Muscle of back (tissue), 11 donors: ENCODE measurements around the gene CHRM1. TPM values are rescaled to one million over a fixed set of nuclear protein-coding genes. Genes with fewer than 3 reads are reported as not detected.
A peak's percentile ranks its signal among the peaks of the same experiment; 100 is the strongest.
"Not testable (repeated sequence)": the region's sequence is repeated elsewhere in the genome, so short reads cannot be mapped to it uniquely, and the experiment has no call there.

ENCODE experiments used
- DNase-seq, 3 donors: peaks; one replicate each; pipeline versions ENCODE4 v3.0.0 to v3.0.0-alpha.2; 2013
- polyA plus RNA-seq, 10 donors: library from polyadenylated mRNA; unstranded; fragments of 120-200 nt; gene quantifications; one replicate each; pipeline ENCODE4 v1.2.1, GENCODE V29; 2013; ENCODE audit not compliant: insufficient read length in 10 of 10

The CHRM1 gene
- polyA plus RNA-seq, 10 donors = 0.05 to 0.49 (median 0.24) TPM; not detected in 6

- peak in 1 of 3 donors; percentile 57 for DNase-seq
Measured at GRCh38 chr11:62879235-62879978, 41.8 kb downstream of the CHRM1 start.

DNA sequence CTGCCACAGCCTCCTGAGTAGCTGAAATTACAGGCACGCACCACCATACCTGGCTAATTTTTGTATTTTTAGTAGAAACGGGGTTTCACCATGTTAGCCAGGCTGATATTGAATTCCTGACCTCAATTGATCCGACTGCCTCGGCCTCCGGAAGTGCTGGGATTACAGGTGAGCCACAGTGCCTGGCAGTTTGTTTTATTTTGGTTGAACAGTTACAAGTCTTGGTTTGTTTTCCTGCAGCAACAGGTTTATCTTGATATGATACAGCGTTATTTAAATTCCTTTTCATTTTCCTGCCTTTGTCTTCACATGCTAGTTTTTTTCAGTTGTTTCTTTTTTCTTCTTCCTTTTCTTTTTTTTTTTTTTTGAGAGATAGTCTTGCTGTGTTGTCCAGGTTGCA is 44.5 kb downstream of the CHRM1 start:
- no peak for DNase-seq

GRCh38 chr11:62875698-62876478 is 45.3 kb downstream of the CHRM1 start:
- DNase-seq = no peak

DNA sequence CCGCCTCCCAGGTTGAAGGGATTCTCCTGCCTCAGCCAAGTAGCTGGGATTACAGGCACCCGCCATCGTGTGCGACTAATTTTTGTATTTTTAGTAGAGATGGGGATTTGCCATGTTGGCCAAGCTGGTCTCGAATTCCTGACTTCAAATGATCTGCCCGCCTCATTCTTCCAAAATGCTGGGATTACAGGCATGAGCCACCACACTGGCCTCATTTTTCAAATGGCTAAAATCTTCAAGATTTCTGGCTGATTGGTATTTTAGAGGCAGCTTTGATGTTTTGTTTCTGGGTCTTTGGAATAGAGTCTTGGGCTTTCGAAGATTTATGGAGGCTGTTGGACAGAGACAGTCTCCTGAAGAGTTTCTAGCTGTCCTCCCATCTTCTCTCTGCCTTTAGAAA is 46.3 kb downstream of the CHRM1 start:
- no peak for DNase-seq

DNA sequence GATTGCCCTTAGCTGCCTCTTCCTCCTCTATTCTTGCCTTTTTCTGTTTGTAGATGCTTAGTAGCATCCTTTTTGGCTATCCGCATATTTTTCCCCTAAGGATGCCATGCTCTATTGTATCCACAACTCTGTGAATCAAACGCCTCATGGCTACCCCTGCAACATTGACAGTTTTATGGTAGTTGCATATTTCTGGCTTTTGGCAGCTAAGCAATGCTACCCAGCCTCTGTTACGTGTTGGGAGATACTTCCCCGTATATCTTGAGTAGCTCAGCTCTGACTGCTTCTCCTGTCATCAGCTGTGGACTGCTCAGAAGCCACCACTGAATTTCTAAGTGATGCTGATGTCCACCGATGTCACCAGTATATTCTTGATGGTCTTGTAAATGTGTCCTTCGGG is 55.5 kb downstream of the CHRM1 start:
- no peak for DNase-seq

DNA sequence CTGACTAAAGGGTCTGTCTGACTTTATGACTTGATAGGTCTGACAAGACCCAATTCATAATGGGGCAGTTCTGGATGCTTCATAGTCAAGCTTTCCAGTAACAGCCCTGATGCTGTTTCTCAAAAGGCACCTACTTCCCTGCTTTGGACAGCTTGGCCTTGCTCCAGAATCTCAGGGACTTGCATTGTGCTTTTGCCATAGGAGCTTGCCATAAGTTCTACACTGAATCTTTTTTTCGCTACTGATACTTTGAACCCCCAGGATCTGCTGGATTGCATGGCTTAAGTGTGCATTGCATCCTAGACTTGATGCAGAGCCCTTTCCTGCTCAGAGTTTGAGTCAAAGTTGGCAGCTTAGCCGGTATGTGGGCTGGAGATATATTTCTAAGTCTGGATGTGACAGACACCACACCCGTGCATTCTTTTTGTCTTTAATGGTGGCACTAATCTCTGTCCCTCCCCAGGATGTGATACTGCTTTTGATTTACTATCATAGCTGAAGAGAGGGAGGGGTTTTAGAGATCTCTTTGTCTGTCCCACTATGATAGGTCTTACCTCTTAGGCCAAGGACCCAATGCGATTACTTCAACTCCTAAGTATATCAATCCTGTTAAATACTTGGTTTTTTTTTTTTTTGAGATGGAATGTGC is 57.4 kb downstream of the CHRM1 start:
- DNase-seq = no peak

DNA sequence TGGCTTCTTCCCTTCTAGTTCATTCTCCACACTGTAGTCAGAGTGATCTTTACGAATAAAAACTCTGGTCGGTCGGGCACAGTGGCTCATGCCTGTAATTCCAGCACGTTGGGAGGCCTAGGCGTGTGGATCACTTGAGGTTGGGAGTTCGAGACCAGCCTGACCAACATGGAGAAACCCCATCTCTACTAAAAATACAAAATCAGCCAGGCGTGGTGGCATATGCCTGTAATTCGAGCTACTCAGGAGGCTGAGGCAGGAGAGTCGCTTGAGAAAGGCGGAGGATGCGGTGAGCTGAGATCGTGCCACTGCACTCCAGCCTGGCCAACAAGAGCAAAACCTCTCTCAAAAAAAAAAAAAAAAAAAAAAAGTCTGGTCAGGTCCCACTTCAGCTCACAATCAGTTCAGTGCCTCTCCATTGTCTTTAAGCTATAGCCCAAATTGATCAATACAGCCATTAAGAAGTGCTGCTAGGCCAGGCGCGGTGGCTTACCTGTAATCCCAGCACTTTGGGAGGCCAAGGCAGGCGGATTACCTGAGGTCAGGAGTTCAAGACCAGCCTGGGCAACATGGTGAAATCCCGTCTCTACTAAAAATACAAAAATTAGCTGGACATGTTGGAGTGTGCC is 59.5 kb downstream of the CHRM1 start:
- not testable (repeated sequence) for DNase-seq

DNA sequence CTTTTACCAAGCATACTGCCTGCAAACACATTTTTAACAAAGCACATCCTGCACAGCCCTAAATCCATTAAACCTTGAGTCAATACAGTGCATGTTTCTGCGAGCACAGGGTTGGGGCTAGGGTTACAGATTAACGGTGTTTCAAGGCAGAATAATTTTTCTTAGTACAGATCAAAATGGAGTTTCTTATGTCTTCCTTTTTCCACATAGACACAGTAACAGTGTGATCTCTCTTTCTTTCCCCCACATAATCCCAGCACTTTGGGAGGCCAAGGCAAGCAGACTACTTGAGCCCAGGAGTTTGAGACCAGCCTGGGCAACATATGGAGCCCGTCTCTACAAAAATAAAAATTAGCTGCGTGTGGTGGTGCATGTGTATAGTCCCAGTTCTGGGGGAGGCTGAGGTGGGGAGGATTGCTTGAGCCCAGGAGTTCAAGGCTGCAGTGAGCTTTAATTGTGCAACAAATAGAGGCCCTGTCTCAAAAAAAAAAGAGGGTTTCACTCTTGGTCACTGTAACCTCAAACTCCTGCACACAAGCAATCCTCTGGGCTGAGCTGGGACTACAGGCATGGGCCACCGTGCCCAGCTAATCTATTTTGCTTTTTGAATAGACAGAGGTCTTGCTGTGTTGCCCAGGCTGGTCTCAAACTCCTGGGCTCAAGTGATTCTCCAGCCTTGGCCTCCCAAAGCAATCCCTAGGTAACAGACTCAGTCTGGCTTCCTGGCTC is 60.2 kb downstream of the CHRM1 start:
- no peak for DNase-seq

- not testable (repeated sequence) for DNase-seq
Measured at GRCh38 chr11:62859281-62859703, 61.9 kb downstream of the CHRM1 start.

Other genes with a start within 250 kb of the CHRM1 start
- gene UQCC3, start 249.7 kb downstream of the CHRM1 start, polyA plus RNA-seq = 1 to 10 TPM; 4.5 to 8.3 (median 5.7) TPM
- 1 to 10 TPM; 3.0 to 8.4 (median 6.6) TPM for gene LBHD1, start 249.1 kb downstream of the CHRM1 start, polyA plus RNA-seq
- 100 to 1,000 TPM in 9 of 10 donors, 10 to 100 TPM in 1; 96.1 to 155 (median 130) TPM for gene UBXN1, start 242.3 kb downstream of the CHRM1 start, polyA plus RNA-seq
- gene LRRN4CL, start 231.8 kb downstream of the CHRM1 start, polyA plus RNA-seq = 10 to 100 TPM; 12.8 to 31.1 (median 20.4) TPM
- 10 to 100 TPM; 15.1 to 24.5 (median 22.0) TPM for gene BSCL2, start 213.9 kb downstream of the CHRM1 start, polyA plus RNA-seq
- gene GNG3, start 213.7 kb downstream of the CHRM1 start, polyA plus RNA-seq = 1 to 10 TPM in 2 of 10 donors, under 1 TPM in 5, not detected in 3; 0.35 to 1.5 (median 0.66) TPM
- gene HNRNPUL2, start 193.9 kb downstream of the CHRM1 start, polyA plus RNA-seq = 10 to 100 TPM; 40.7 to 61.0 (median 47.6) TPM
- gene TTC9C, start 192.9 kb downstream of the CHRM1 start, polyA plus RNA-seq = 10 to 100 TPM; 22.8 to 32.2 (median 30.1) TPM
- 1 to 10 TPM; 3.2 to 5.1 (median 3.9) TPM for gene ZBTB3, start 167.2 kb downstream of the CHRM1 start, polyA plus RNA-seq
- gene POLR2G, start 159.8 kb downstream of the CHRM1 start, polyA plus RNA-seq = 100 to 1,000 TPM in 1 of 10 donors, 10 to 100 TPM in 9; 81.9 to 102 (median 89.2) TPM
- gene TAF6L, start 150.0 kb downstream of the CHRM1 start, polyA plus RNA-seq = 10 to 100 TPM; 11.5 to 16.6 (median 14.2) TPM
- 10 to 100 TPM; 24.7 to 29.1 (median 27.6) TPM for gene TMEM179B, start 134.0 kb downstream of the CHRM1 start, polyA plus RNA-seq
- 10 to 100 TPM; 10.6 to 17.0 (median 15.2) TPM for gene TMEM223, start 129.4 kb downstream of the CHRM1 start, polyA plus RNA-seq
- gene NXF1, start 115.9 kb downstream of the CHRM1 start, polyA plus RNA-seq = 10 to 100 TPM; 59.6 to 85.7 (median 65.7) TPM
- 10 to 100 TPM; 32.7 to 42.6 (median 35.0) TPM for gene STX5, start 89.3 kb downstream of the CHRM1 start, polyA plus RNA-seq
- gene TEX54, start 88.5 kb downstream of the CHRM1 start, polyA plus RNA-seq = not detected
- gene WDR74, start 81.8 kb downstream of the CHRM1 start, polyA plus RNA-seq = 10 to 100 TPM; 25.5 to 35.1 (median 31.0) TPM
- 10 to 100 TPM; 33.4 to 60.9 (median 42.8) TPM for gene SLC3A2, start 40.5 kb downstream of the CHRM1 start, polyA plus RNA-seq
- gene SLC22A6, start 63.6 kb upstream of the CHRM1 start, polyA plus RNA-seq = under 1 TPM in 3 of 10 donors, not detected in 7; 0.07 to 0.10 (median 0.10) TPM
- under 1 TPM in 1 of 10 donors, not detected in 9; 0.18 TPM for gene SLC22A8, start 94.5 kb upstream of the CHRM1 start, polyA plus RNA-seq
- not detected for gene SLC22A24, start 222.9 kb upstream of the CHRM1 start, polyA plus RNA-seq